Measurements from ENCODE around the gene ARHGAP40.

ARHGAP40 gene

GRCh38 chr20:38620441-38620840, 18.8 kb downstream of the ARHGAP40 start:
- DNase-seq = peak; percentile 45

DNA sequence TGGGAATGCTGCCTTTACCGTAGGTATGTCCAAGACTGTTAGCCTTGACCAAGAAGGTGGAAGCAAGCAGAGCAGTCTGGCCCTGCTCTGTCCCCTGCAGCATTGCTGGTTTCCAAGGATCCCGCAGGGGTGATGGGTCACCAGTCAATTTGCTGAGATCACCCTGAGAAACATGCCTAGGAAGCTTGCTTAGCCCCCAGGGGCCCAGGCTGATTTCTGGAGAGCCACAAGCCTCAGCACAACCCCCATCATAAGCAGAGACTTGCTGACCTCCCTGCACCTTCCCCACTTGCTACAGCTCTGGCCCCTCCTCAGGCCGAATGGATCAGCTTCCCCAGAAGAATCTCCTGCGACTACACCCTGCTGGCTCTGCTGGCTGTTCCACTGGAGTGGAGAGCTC, 21.5 kb downstream of the ARHGAP40 start:
- no peak for DNase-seq

DNA sequence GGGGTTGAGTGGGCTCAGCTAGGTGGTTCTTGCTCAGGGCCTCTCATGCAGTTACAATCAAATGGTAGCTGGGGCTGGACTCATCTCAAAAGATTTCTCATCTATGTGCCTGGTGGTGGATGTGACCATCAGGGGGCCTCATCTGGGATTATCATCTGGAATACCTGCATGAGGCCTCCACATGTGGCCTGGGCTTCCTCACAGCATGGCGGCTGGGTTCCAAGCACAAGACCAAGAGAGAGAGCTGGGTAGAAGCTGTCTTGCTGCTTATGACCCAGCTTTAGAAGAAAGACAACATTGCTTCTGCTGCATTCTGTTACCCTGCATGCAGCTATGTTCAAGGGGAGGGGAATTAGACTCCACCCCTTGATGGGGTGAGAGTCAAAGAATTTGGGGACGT, 22.5 kb downstream of the ARHGAP40 start:
- DNase-seq = no peak

DNA sequence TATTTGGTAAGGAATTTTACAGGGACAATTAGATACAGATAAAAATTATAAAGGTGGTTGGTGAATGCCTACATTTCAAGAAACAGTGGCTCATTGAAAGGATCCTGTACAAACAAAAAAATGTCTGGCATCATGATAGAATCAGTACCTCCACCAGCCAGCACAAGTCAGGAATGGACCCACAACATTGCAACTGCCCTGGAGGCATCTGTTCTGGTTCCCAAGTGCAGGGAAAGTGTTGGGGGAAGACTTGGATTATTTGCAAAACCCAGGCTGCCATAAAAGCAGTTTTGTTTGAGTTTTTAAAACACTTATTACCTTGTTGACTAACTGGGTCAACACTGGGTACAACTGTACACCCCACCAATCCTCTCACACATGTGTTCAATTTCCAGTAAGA, 24.3 kb downstream of the ARHGAP40 start:
- no peak for DNase-seq

GRCh38 chr20:38626921-38627659, 25.5 kb downstream of the ARHGAP40 start:
- no peak for DNase-seq

DNA sequence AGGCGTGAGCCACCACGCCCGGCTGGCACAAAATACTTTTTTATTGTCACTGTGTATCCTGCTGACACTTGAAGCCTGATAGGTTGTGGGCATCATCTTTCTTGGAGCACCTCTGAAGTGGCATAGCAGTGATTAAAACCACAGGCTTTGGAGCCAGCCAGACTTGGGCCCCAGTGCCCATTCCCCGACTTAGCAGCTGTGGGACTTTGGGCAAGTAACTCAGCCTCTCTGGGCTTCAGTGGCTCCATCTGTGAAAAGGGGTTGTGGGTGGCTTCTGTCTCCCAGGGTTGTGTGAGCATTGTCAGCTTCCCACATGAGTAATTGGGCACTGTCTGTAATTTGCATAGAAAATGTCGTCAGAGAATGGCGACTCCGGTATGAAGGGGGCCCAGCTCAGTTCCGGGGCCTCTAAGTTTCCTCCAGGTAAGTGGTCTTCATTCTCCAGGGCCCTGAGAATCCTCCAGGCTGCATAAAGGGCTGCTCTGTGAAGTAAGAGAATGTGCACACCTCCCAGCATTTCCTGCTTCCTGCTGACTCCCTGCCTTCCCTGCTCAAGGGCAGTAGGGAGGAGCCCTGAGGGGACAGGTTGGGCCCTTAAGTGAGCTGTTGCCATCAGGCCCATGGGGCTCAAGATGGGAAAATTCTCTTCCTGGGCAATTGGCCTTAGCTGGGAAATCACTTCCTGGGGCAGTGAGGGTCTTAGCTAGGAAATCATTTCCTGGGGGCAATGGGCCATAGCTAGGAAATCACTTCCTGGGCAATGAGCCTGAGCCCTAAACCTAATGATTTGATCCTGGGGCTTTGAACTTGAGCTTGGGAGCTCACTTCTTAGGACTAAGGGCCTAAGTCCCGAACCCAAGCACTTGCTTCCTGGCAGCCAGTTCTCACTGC, 27.2 kb downstream of the ARHGAP40 start:
- DNase-seq = no peak

GRCh38 chr20:38629979-38630378, 28.4 kb downstream of the ARHGAP40 start:
- no peak for DNase-seq

- no peak for DNase-seq
Observed at GRCh38 chr20:38630727-38631126, 29.1 kb downstream of the ARHGAP40 start.

DNA sequence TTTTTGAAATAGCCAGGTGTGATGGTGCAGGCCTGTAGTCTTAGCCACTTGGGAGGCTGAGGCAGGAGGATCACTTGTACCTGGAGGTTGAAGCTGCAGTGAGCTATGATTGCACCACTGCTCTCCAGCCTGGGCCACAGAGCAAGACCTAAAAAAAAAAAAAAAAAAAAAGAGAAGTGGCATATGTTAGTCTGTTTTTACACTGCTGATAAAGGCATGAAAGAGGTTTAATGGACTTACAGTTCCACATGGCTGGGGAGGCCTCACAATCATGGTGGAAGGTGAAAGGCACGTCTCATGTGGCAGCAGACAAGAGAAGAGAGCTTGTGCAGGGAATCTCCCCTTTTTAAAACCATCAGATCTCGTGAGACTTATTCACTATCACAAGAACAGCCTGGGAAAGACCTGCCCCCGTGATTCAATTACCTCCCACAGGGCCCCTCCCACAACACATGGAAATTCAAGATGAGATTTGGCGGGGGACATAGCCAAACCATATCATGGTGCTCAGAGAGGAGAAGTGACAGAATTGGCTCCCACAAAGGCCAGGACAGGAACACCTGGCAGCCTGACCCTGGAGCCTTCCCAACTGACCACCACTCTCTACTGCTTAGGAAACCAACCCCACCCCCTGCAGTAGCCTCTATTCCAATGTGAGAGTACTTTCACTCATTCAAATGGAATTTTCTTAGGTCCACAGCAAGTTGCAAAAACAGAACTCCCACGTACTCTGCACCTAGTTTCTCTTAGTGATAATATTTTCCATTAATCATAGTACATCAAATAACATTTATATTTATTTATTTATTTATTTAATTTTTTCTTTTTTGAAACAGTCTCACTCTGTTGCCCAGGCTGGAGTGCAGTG, 29.8 kb downstream of the ARHGAP40 start:
- DNase-seq = no peak

DNA sequence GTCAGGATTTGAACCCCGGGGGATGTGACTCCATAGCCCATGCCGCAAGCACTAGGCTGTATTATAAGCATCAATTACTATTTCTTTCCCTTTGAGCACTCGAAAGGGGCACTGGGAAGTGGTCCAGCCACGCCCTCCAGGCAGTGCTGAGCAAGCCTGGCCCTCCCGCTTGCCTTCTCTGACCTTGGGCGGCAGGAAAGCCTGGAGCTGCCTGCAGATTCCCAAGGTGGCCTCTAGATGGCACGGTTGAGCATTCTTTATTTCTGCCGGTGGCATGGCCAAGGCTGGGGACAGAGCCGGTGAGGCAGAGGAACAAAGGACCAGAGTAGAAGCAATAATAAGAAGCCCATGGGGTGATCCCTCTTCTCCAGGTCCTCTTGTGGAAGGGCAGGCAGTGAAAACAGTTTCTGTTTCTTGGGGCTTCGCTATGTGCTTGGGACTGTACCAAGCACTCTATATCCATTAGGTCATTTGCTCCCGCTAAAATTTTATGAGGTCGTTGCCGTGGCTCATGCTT, 32.0 kb downstream of the ARHGAP40 start:
- DNase-seq = peak; percentile 78

DNA sequence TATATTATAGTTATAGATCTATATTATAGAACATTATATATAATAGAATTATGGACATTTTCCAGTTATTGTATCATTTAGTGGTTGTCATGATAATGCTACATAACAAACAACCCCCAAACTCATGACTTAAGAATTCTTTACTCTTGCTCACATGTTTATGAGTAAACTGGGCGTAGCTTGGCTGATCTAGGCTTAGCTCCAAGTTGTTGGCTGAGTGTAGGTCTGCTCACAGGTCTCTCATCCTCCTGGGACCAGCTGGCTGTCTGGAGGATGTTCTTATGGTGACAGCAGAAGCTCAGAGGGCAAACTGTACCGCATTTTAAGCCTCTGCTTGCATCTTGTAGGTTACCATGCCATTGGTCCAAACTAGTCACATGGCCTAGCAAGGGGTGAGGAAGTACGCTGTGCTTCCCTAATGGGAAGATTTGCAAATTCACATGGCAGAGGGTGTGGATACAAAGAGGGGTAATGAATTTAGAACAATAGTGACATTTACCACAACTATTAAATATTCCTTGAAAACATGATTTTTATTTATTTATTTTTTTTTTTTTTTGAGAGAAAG, 34.2 kb downstream of the ARHGAP40 start:
- no peak for DNase-seq

GRCh38 chr20:38640521-38640920, 38.9 kb downstream of the ARHGAP40 start:
- peak; percentile 69 for DNase-seq

DNA sequence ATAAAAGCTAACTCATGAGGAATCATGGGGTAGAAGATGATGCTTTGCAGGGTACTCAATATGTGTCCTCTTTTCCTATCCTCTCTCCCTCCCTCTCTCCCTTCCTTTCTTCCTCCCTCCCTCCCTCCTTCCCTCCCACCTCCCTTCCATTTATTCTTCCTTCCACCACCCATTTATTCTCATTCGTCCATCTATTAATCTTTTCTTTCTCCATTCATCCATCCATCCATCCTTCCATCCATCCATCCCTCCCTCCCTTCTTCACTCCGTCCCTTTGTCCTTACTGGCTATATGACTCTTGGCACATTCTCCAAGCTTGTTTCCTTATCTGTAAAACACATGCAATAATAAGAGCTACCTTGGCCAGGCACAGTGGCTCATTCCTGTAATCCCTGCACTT, 40.9 kb downstream of the ARHGAP40 start:
- DNase-seq = no peak

GRCh38 chr20:38644588-38645260, 43.1 kb downstream of the ARHGAP40 start:
- no peak for DNase-seq

DNA sequence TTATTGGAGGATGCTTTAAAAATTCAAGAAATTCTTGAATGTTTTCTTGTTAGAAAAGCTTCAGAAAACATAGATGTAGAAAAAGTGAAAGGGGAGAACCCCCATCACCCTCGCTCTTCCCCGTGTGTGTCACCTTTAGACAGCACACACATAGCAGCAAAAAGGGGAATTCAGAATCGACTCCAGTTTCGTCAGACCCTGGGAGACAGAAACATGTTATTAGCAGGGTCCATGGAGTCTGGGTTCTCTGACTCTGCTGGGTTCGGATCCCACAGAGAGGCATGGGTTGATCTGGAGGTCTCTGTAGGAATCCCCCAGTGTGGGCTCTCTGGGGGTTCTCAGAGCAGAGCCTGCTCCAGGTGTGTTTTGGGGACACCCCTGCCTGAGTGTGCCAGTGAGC, 43.7 kb downstream of the ARHGAP40 start:
- DNase-seq = no peak

DNA sequence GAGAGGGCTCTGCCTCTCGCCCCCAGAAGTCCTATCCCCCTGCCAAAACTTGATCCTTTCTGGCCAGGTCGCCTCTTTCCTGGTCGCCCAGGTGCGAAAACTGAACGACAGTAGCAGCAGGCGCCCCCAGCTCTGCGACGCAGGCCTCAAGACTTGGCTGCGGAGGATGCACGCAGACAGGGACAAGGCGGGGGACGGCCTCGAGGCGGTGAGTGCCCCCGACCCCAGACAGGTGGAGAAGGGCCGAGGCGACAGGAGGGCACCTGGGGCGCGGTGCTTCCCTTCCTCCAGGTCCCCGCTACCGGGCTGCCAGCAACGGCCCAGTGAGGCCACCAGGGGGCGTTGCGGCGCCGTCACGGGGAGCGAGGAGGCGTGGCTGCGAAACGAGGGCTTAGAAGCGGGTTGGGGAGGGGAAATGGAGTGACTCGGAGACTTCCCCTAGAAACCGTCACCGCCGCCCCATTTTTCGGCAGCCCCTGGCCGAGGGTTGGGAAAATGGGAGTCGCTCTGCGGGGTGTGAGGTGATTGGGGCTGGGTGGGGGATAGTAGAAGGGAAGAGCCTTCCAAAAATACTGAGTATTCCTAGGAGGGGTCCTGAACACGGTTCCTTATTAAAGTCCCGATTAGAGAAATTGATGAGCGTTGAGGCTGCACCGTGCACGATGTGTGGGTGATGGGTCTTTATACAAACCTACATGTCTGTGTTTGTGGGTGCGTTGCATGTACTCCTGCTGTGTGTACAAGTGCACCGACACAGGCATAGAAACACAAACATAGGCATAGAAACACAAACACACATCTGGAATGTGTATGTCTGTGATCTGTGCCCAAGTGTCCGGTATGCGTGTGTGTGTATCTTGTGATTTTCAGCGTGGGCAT, 44.6 kb downstream of the ARHGAP40 start:
- DNase-seq = peak; percentile 88

- DNase-seq = peak; percentile 74
Observed at GRCh38 chr20:38649275-38649891, 47.8 kb downstream of the ARHGAP40 start.

- DNase-seq = no peak
Observed at GRCh38 chr20:38650010-38650409, 48.4 kb downstream of the ARHGAP40 start.

GRCh38 chr20:38651154-38651553, 49.5 kb downstream of the ARHGAP40 start:
- no peak for DNase-seq

DNA sequence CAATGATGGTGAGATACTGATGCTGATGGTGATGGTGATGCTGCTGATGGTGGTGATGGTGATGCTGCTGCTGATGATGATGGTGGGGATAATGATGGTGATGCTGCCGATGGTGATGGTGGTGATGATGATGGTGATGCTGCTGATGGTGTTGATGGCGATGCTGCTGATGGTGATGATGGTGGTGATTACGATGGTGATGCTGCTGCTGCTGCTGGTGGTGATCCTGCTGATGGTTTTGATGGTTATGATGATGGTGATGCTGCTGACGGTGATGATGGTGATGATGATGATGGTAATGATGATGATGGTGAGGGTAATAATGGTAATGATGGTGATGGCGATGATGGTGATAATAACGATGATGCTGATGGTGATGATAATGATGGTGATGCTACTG, 50.0 kb downstream of the ARHGAP40 start:
- DNase-seq = no peak
